ENCODE data around the gene MCTP2. TPM values are rescaled to one million over a fixed set of nuclear protein-coding genes. Genes with fewer than 3 reads are reported as not detected.
"Not testable (repeated sequence)": the region's sequence is repeated elsewhere in the genome, so short reads cannot be mapped to it uniquely, and the experiment has no call there.

Gene MCTP2
- total RNA-seq, 1 donor from 2014 or later: 6.3 TPM

GRCh38 chr15:94237903-94238302, 6.5 kb downstream of the MCTP2 start:
- no peak for DNase-seq (ENCODE audit: low read depth)
- Histone ChIP-seq H3K36me3 (ENCODE audit: control insufficient read depth, insufficient read depth, low read length) (no peaks in the 10 kb centered on the region), H3K4me3 (ENCODE audit: low read depth, low read length) (no peak overlapping the region), H3K27me3 (ENCODE audit: control insufficient read depth, insufficient read depth, low read length) (no peaks in the 10 kb centered on the region)
- no peak for TF ChIP-seq CTCF (IDR thresholded peaks at IDR 0.05; ENCODE audit: insufficient read depth, low read length, poor library complexity, severe bottlenecking)

GRCh38 chr15:94238539-94239118, 7.3 kb downstream of the MCTP2 start:
- H3K4me3 ChIP-seq (ENCODE audit: low read depth, low read length): no peak overlapping the region
- H3K27me3 ChIP-seq (ENCODE audit: control insufficient read depth, insufficient read depth, low read length): no peaks in the 10 kb centered on the region
- H3K36me3 ChIP-seq (ENCODE audit: control insufficient read depth, insufficient read depth, low read length): no peaks in the 10 kb centered on the region
- DNase-seq (ENCODE audit: low read depth): no peak
- no peak for TF ChIP-seq CTCF (IDR thresholded peaks at IDR 0.05; ENCODE audit: insufficient read depth, low read length, poor library complexity, severe bottlenecking)

DNA sequence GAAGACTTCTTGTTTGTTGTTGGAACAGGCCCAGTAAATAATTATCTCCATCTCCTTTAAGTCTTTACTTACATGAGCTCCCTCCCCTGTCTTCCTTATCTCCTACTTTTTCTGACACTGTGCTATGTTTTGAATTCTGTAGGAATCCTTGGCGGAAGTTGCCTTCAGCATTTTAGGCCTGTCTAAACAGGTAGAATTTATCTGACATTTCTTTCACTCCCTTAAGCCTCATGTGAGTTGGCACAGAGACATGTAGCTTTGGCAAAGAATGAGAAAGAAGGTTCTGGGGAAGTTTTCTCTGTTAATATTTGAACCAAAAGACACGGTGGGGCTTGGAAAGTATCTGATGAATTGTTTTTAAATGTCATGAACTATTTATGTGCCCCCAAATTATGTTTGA, 8.1 kb downstream of the MCTP2 start:
- Histone ChIP-seq H3K27me3 (ENCODE audit: control insufficient read depth, insufficient read depth, low read length) (no peaks in the 10 kb centered on the region), H3K36me3 (ENCODE audit: control insufficient read depth, insufficient read depth, low read length) (no peaks in the 10 kb centered on the region), H3K4me3 (ENCODE audit: low read depth, low read length) (no peak overlapping the region)
- TF ChIP-seq CTCF (IDR thresholded peaks at IDR 0.05; ENCODE audit: insufficient read depth, low read length, poor library complexity, severe bottlenecking): no peak
- DNase-seq (ENCODE audit: low read depth): no peak

GRCh38 chr15:94240480-94240879, 9.1 kb downstream of the MCTP2 start:
- Histone ChIP-seq H3K27me3 (ENCODE audit: control insufficient read depth, insufficient read depth, low read length) (no peaks in the 10 kb centered on the region), H3K36me3 (ENCODE audit: control insufficient read depth, insufficient read depth, low read length) (no peaks in the 10 kb centered on the region), H3K4me3 (ENCODE audit: low read depth, low read length) (no peak overlapping the region)
- DNase-seq (ENCODE audit: low read depth): no peak
- no peak for TF ChIP-seq CTCF (IDR thresholded peaks at IDR 0.05; ENCODE audit: insufficient read depth, low read length, poor library complexity, severe bottlenecking)

GRCh38 chr15:94242257-94242656, 10.9 kb downstream of the MCTP2 start:
- TF ChIP-seq CTCF (IDR thresholded peaks at IDR 0.05; ENCODE audit: insufficient read depth, low read length, poor library complexity, severe bottlenecking): no peak
- H3K27me3 ChIP-seq (ENCODE audit: control insufficient read depth, insufficient read depth, low read length): no peaks in the 10 kb centered on the region
- DNase-seq (ENCODE audit: low read depth): no peak
- no peak overlapping the region for H3K4me3 ChIP-seq (ENCODE audit: low read depth, low read length)
- no peaks in the 10 kb centered on the region for H3K36me3 ChIP-seq (ENCODE audit: control insufficient read depth, insufficient read depth, low read length)

- H3K4me3 ChIP-seq (ENCODE audit: low read depth, low read length); H3K36me3 ChIP-seq (ENCODE audit: control insufficient read depth, insufficient read depth, low read length); H3K27me3 ChIP-seq (ENCODE audit: control insufficient read depth, insufficient read depth, low read length); DNase-seq (ENCODE audit: low read depth): not testable (repeated sequence)
Observed at GRCh38 chr15:94243003-94243402, 11.6 kb downstream of the MCTP2 start.

Data from kidney epithelial cell (primary cell).